GM18520 (cell line): ENCODE results near the gene TAF11L13.

ENCODE experiments used
- ATAC-seq: cut with Tn5 transposase; IDR thresholded peaks from one replicate; pipeline ENCODE4 v1.9.1; 2021; ENCODE audit not compliant: unreplicated experiment

Gene TAF11L13

DNA sequence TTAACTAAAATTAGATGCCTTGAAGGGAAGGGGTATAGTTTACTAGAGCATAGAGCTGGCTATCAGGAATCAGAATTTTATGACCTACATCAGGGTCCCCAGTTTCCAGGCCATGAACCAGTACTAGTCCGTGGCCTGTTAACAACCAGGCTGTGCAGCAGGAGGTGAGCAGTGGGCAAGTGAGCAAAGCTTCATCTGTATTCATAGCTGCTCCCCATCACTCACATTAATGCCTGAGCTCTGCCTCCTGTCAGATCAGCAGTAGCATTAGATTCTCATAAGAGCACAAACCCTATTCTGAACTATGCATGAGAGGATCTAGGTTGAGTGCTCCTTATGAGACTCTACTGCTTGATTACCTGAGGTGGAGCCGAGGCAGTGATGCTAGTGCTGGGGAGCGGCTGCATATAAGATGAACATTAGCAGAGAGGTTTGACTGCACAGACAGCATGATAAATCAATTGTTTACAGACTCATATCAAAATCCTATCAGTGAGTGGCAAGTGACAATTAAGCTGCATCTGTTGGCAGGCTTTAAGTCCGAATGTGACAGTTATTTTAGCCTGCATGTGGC lies 47.0 kb downstream of the TAF11L13 start:
- ATAC-seq = no peak

DNA sequence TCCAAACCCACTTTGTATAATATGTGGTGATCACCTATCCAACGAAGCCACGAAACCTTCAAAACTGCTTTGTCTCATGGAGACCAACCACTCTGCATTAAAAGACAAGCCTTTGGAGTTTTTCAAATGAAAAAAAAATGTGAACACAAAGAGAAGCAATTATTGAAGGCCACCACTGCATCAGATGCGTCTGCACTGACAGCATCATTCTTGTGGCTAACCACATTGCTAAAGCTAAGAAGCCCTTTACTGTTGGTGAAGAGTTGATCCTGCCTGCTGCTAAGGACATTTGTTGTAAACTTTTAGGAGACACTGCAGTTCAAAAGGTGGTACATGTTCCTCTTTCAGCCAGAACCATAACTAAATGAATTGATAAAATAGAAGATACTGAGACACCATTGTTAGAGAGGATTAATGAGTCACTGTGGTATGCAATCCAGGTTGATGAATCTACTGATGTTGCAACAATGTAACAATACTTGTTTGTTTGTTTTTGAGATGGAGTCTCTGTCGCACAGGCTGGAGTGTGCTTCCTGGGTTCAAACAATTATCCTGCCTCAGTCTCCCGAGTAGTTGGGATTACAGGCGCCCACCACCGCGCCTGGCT lies 47.8 kb downstream of the TAF11L13 start:
- ATAC-seq = no peak

- ATAC-seq = no peak
These were observed 48.8 kb downstream of the TAF11L13 start for GRCh38 chr5:17680737-17681136.
